Gastroesophageal sphincter (tissue), 4 donors: ENCODE measurements around the gene NAV2. TPM values are rescaled to one million over a fixed set of nuclear protein-coding genes. Genes with fewer than 3 reads are reported as not detected.

ENCODE experiments used
- ATAC-seq: fragments of 150-250 bp; one replicate; pipeline ENCODE4 v1.9.1; 2016; ENCODE audit warnings: mild to moderate bottlenecking, moderate library complexity
- H3K27ac ChIP-seq, 4 donors: fragments of 200-600 bp; sonication (generic) in 3 of 4; 1 replicate in 3 of 4; 2 replicates in 1 of 4; pipeline ENCODE4 v1.5.1; 2016 to 2019
- H3K27me3 ChIP-seq: fragments of 200-600 bp; sonication (generic); one replicate; pipeline ENCODE4 v1.5.1; 2019
- H3K36me3 ChIP-seq, 2 donors: fragments of 200-600 bp; sonication (generic); one replicate each; pipeline ENCODE4 v1.5.1; 2019; ENCODE audit warnings: control low read depth in 1 of 2
- H3K4me1 ChIP-seq, 3 donors: fragments of 200-600 bp; sonication (generic); 1 replicate in 2 of 3; 2 replicates in 1 of 3; pipeline ENCODE4 v1.5.1; 2016 to 2019; ENCODE audit warnings: control low read depth in 2 of 3
- H3K4me3 ChIP-seq, 2 donors: fragments of 200-600 bp; sonication (generic); one replicate each; pipeline ENCODE4 v1.5.1; 2019; ENCODE audit warnings: mild to moderate bottlenecking in 1 of 2, moderate library complexity in 1 of 2
- H3K9me3 ChIP-seq, 3 donors: fragments of 200-600 bp; sonication (generic); one replicate each; pipeline ENCODE4 v1.5.1; 2017 to 2019; ENCODE audit warnings: control low read depth in 2 of 3
- CTCF ChIP-seq, 4 experiments: fragments of 200-600 bp in 2 of 4; fragments of 450-650 bp in 2 of 4; sonication (generic) in 1 of 4; IDR thresholded peaks; one replicate each; pipeline ENCODE4 v1.5.1; 2017 to 2019; ENCODE audit warnings: antibody characterized with exemption in 4 of 4, mild to moderate bottlenecking in 2 of 4, moderate library complexity in 2 of 4
- EP300 ChIP-seq: sonication (generic); formaldehyde crosslinking; IDR thresholded peaks from one replicate; pipeline ENCODE4 v1.6.1; 2017; ENCODE audit warnings: antibody characterized with exemption, mild to moderate bottlenecking
- POLR2A ChIP-seq, 2 donors: fragments of 450-650 bp; IDR thresholded peaks; one replicate each; pipeline ENCODE4 v1.6.1; 2017; ENCODE audit warnings: antibody characterized with exemption in 2 of 2, mild to moderate bottlenecking in 2 of 2, moderate library complexity in 1 of 2
- POLR2AphosphoS5 ChIP-seq: sonication (generic); formaldehyde crosslinking; IDR thresholded peaks from one replicate; pipeline ENCODE4 v1.6.1; 2017; ENCODE audit warnings: antibody characterized with exemption
- WGBS, 2 donors: methylation state at CpG; one replicate each; pipeline ENCODE4 v1.1.5; 2018; ENCODE audit warnings: low coverage in 1 of 2; 5-methylcytosine and 5-hydroxymethylcytosine counted together
- total RNA-seq, 4 donors: library from RNA; depleted of rRNA; stranded (reverse); fragments of >200 nt; gene quantifications; one replicate each; pipeline ENCODE4 v1.1.0, GENCODE V29; 2016

NAV2 gene
- total RNA-seq, 4 donors from 2014 or later = 19.5 to 57.1 (median 43.4) TPM

- no peaks in the 10 kb centered on the region for H3K27me3 ChIP-seq
- 10 to 19% methylated on average over 2 of the region's 2 CpGs for WGBS, 2 donors
- H3K9me3 ChIP-seq = no peaks in the 10 kb centered on the region
- peak overlapping the region in 2 of 4 donors; percentile 29 to 45 for H3K27ac ChIP-seq
- H3K36me3 ChIP-seq = peaks cover 0 to 22% of the 10 kb centered on the region in 2 donors
- TF ChIP-seq EP300 = no peak
- TF ChIP-seq CTCF (IDR thresholded peaks at IDR 0.05) = peak; percentile 50 to 72 (median 62)
- H3K4me1 ChIP-seq = peaks cover 0 to 67% (median 0%) of the 10 kb centered on the region in 3 donors
- H3K4me3 ChIP-seq = no peak overlapping the region
- ATAC-seq = no peak
Observed at GRCh38 chr11:19905280-19905853, 192.7 kb downstream of the NAV2 start.

- H3K4me3 ChIP-seq = no peak overlapping the region
- 67 to 94% methylated on average over 1 to 2 of the region's 3 CpGs for WGBS, 2 donors
- no peaks in the 10 kb centered on the region for H3K9me3 ChIP-seq
- peak overlapping the region in 1 of 4 donors; percentile 29 for H3K27ac ChIP-seq
- peaks cover 0 to 14% of the 10 kb centered on the region in 2 donors for H3K36me3 ChIP-seq
- TF ChIP-seq POLR2AphosphoS5 (no peak), POLR2A (IDR thresholded peaks at IDR 0.05) (no peak), EP300 (no peak)
- ATAC-seq = no peak
- no peaks in the 10 kb centered on the region for H3K27me3 ChIP-seq
- H3K4me1 ChIP-seq = peaks cover 0 to 74% (median 0%) of the 10 kb centered on the region in 3 donors
Observed at GRCh38 chr11:19906126-19906525, 193.5 kb downstream of the NAV2 start.

GRCh38 chr11:19907008-19907579 lies 194.5 kb downstream of the NAV2 start:
- Histone ChIP-seq H3K27me3 (no peaks in the 10 kb centered on the region), H3K4me3 (no peak overlapping the region), H3K36me3 (peaks cover 0 to 11% of the 10 kb centered on the region in 2 donors), H3K27ac (peak overlapping the region in 1 of 4 donors; percentile 3), H3K4me1 (peaks cover 0 to 75% (median 2%) of the 10 kb centered on the region in 3 donors), H3K9me3 (no peaks in the 10 kb centered on the region)
- WGBS, 2 donors = 59 to 79% methylated on average over 5 of the region's 5 CpGs
- ATAC-seq = no peak
- TF ChIP-seq POLR2AphosphoS5 = no peak
- no peak for TF ChIP-seq CTCF (IDR thresholded peaks at IDR 0.05)
- no peak for TF ChIP-seq POLR2A (IDR thresholded peaks at IDR 0.05)
- no peak for TF ChIP-seq EP300

GRCh38 chr11:19907839-19908238 lies 195.2 kb downstream of the NAV2 start:
- no peak for ATAC-seq
- H3K9me3 ChIP-seq = no peaks in the 10 kb centered on the region
- H3K27ac ChIP-seq = no peak overlapping the region
- H3K4me1 ChIP-seq = peaks cover 2 to 75% (median 3%) of the 10 kb centered on the region in 3 donors
- H3K4me3 ChIP-seq = no peak overlapping the region
- peaks cover 0 to 11% of the 10 kb centered on the region in 2 donors for H3K36me3 ChIP-seq
- H3K27me3 ChIP-seq = no peaks in the 10 kb centered on the region
- no peak for TF ChIP-seq POLR2A (IDR thresholded peaks at IDR 0.05)
- 45% methylated on average over 4 of the region's 4 CpGs; no CpG with 5 or more reads in 1 of the 2 donors for WGBS, 2 donors

- Histone ChIP-seq H3K9me3 (no peaks in the 10 kb centered on the region), H3K27ac (no peak overlapping the region), H3K4me1 (peaks cover 2 to 66% (median 3%) of the 10 kb centered on the region in 3 donors), H3K27me3 (no peaks in the 10 kb centered on the region), H3K4me3 (no peak overlapping the region), H3K36me3 (peaks cover 0 to 18% of the 10 kb centered on the region in 2 donors)
- ATAC-seq = no peak
- no peak for TF ChIP-seq POLR2A (IDR thresholded peaks at IDR 0.05)
- no peak for TF ChIP-seq CTCF (IDR thresholded peaks at IDR 0.05)
- no peak for TF ChIP-seq POLR2AphosphoS5
- no peak for TF ChIP-seq EP300
- WGBS, 2 donors = 17 to 86% methylated on average over 1 of the region's 1 CpG
Observed at GRCh38 chr11:19910931-19911330, 198.3 kb downstream of the NAV2 start.
